Measurements from ENCODE around the gene DPEP3. TPM values are rescaled to one million over a fixed set of nuclear protein-coding genes. Genes with fewer than 3 reads are reported as not detected.
"Not testable (repeated sequence)": the region's sequence is repeated elsewhere in the genome, so short reads cannot be mapped to it uniquely, and the experiment has no call there.

DPEP3 gene
- total RNA-seq, 1 experiment from 2014 or later: not detected

GRCh38 chr16:67994040-67994408, 13.7 kb upstream of the DPEP3 start:
- not testable (repeated sequence) for DNase-seq (ENCODE audit: low spot score)

- peak; percentile 23 for DNase-seq (ENCODE audit: low spot score)
These were observed 13.1 kb upstream of the DPEP3 start for GRCh38 chr16:67993207-67994039.

GRCh38 chr16:67992661-67993206, 12.4 kb upstream of the DPEP3 start:
- no peak for DNase-seq (ENCODE audit: low spot score)

- DNase-seq (ENCODE audit: low spot score): no peak
These were observed 9.7 kb upstream of the DPEP3 start for GRCh38 chr16:67990018-67990386.

GRCh38 chr16:67989322-67990017, 9.2 kb upstream of the DPEP3 start:
- no peak for DNase-seq (ENCODE audit: low spot score)

GRCh38 chr16:67988675-67989074, 8.4 kb upstream of the DPEP3 start:
- no peak for DNase-seq (ENCODE audit: low spot score)

GRCh38 chr16:67987460-67988160, 7.3 kb upstream of the DPEP3 start:
- DNase-seq (ENCODE audit: low spot score): no peak

GRCh38 chr16:67986949-67987348, 6.7 kb upstream of the DPEP3 start:
- no peak for DNase-seq (ENCODE audit: low spot score)

GRCh38 chr16:67982011-67982696, 1.9 kb upstream of the DPEP3 start:
- DNase-seq (ENCODE audit: low spot score): no peak

- no peak for DNase-seq (ENCODE audit: low spot score)
These were observed 2.7 kb downstream of the DPEP3 start for GRCh38 chr16:67977469-67978227.

GRCh38 chr16:67977005-67977404, 3.3 kb downstream of the DPEP3 start:
- no peak for DNase-seq (ENCODE audit: low spot score)

- no peak for DNase-seq (ENCODE audit: low spot score)
These were observed 4.1 kb downstream of the DPEP3 start for GRCh38 chr16:67976205-67976604.

GRCh38 chr16:67975321-67976105, 4.8 kb downstream of the DPEP3 start:
- no peak for DNase-seq (ENCODE audit: low spot score)

GRCh38 chr16:67972285-67972684, 8.0 kb downstream of the DPEP3 start:
- DNase-seq (ENCODE audit: low spot score): not testable (repeated sequence)

- DNase-seq (ENCODE audit: low spot score): no peak
These were observed 9.2 kb downstream of the DPEP3 start for GRCh38 chr16:67971111-67971510.

GRCh38 chr16:67969254-67970039, 10.9 kb downstream of the DPEP3 start:
- no peak for DNase-seq (ENCODE audit: low spot score)

GRCh38 chr16:67968400-67969253, 11.7 kb downstream of the DPEP3 start, which contains the start of gene SLC12A4:
TSS of gene SLC12A4 (minus strand) at chr16:67968637. CDS start at chr16:67968553, 84 bp downstream.
- peak; percentile 41 for DNase-seq (ENCODE audit: low spot score)

- no peak for DNase-seq (ENCODE audit: low spot score)
These were observed 12.3 kb downstream of the DPEP3 start for GRCh38 chr16:67967958-67968399.
